ENCODE data around the gene SMIM29. TPM values are rescaled to one million over a fixed set of nuclear protein-coding genes. Genes with fewer than 3 reads are reported as not detected.

SMIM29 gene
- total and polyA plus RNA-seq, 2 experiments from 2014 or later, result 5.0 to 15.9 TPM

DNA sequence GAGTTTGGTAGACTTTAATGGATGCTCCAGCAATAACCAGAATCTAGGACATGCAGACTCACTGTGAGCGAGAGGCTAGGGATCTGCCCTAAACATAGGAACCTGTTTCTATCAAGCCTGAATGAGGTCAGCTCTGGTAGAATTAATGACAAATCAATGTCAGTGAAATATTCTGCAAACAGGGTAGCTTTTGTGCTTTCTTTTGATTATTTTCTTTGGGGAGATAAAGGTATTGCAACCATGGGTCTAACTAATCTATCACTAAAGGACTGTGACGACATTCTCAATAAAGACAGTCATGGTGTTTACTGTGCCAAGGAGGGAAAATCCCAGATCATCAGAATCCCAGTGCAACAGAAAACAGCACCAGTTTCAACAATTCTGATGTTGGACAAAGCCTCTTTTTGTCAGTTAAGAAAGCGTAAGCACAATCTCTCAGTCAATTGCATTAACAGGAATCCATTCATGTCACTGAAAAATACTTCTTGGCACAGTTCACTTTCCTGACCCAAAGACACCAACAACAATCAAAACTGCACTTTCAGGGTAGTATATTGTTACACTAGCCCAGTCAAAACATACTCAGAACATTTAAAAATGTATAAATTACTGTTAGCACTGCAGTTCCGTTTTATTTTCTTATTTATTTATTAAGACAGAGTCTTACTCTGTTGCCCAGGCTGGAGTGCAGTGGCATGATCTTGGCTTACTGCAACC, 36.8 kb upstream of the SMIM29 start:
- no peaks in the 10 kb centered on the region for H3K9me3 Mint-ChIP-seq
- H3K27me3 Mint-ChIP-seq (ENCODE audit: insufficient read depth, low read depth, poor library complexity), result no peaks in the 10 kb centered on the region
- no peaks in the 10 kb centered on the region; the same call in 1 of the 2 replicates for H4K20me1 ChIP-seq (replicated peaks; ENCODE audit: insufficient read depth)
- peaks cover 2% of the 10 kb centered on the region; the same call in 1 of the 3 replicates for H3K36me3 Mint-ChIP-seq (ENCODE audit: low read depth)
- ATAC-seq, result no peak
- peaks cover 14% of the 10 kb centered on the region; the same call in 1 of the 2 replicates for H3K36me3 ChIP-seq (ENCODE audit: insufficient read depth)
- no peak for DNase-seq (ENCODE audit: low spot score)
- no peaks in the 10 kb centered on the region for H3K9me2 ChIP-seq (ENCODE audit: insufficient read depth)
- H3K4me1 ChIP-seq (ENCODE audit: insufficient read depth), result no peaks in the 10 kb centered on the region
- no peak overlapping the region for H3K27ac ChIP-seq (ENCODE audit: low read depth)
- H3K27me3 ChIP-seq (ENCODE audit: insufficient read depth), result no peaks in the 10 kb centered on the region
- TF ChIP-seq POLR2AphosphoS5 (IDR thresholded peaks at IDR 0.05; ENCODE audit: low read depth) (no peak), CREB1 (CRISPR knock-in tag; IDR thresholded peaks at IDR 0.05; ENCODE audit: low read depth) (no peak), ZNF114 (CRISPR knock-in tag; IDR thresholded peaks at IDR 0.05) (no peak), EZH2phosphoT487 (IDR thresholded peaks at IDR 0.05; ENCODE audit: unreplicated experiment) (no peak), CTCF (conservative IDR thresholded peaks at IDR 0.05; ENCODE audit: low read depth in 2 of 2) (no peak), ZNF331 (CRISPR knock-in tag; IDR thresholded peaks at IDR 0.05; ENCODE audit: low read depth) (no peak), EZH2 (IDR thresholded peaks at IDR 0.05; ENCODE audit: low read depth, unreplicated experiment) (no peak), JUNB (IDR thresholded peaks at IDR 0.05; ENCODE audit: unreplicated experiment) (no peak), ZNF462 (CRISPR knock-in tag; IDR thresholded peaks at IDR 0.05) (no peak), NANOG (IDR thresholded peaks at IDR 0.05; ENCODE audit: borderline replicate concordance) (no peak), STAT1 (IDR thresholded peaks at IDR 0.05; ENCODE audit: unreplicated experiment) (no peak)
- TF ChIP-seq, protein P1, sequence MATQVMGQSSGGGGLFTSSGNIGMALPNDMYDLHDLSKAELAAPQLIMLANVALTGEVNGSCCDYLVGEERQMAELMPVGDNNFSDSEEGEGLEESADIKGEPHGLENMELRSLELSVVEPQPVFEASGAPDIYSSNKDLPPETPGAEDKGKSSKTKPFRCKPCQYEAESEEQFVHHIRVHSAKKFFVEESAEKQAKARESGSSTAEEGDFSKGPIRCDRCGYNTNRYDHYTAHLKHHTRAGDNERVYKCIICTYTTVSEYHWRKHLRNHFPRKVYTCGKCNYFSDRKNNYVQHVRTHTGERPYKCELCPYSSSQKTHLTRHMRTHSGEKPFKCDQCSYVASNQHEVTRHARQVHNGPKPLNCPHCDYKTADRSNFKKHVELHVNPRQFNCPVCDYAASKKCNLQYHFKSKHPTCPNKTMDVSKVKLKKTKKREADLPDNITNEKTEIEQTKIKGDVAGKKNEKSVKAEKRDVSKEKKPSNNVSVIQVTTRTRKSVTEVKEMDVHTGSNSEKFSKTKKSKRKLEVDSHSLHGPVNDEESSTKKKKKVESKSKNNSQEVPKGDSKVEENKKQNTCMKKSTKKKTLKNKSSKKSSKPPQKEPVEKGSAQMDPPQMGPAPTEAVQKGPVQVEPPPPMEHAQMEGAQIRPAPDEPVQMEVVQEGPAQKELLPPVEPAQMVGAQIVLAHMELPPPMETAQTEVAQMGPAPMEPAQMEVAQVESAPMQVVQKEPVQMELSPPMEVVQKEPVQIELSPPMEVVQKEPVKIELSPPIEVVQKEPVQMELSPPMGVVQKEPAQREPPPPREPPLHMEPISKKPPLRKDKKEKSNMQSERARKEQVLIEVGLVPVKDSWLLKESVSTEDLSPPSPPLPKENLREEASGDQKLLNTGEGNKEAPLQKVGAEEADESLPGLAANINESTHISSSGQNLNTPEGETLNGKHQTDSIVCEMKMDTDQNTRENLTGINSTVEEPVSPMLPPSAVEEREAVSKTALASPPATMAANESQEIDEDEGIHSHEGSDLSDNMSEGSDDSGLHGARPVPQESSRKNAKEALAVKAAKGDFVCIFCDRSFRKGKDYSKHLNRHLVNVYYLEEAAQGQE (IDR thresholded peaks at IDR 0.05; ENCODE audit: unreplicated experiment), result no peak
- TF ChIP-seq, protein P2, sequence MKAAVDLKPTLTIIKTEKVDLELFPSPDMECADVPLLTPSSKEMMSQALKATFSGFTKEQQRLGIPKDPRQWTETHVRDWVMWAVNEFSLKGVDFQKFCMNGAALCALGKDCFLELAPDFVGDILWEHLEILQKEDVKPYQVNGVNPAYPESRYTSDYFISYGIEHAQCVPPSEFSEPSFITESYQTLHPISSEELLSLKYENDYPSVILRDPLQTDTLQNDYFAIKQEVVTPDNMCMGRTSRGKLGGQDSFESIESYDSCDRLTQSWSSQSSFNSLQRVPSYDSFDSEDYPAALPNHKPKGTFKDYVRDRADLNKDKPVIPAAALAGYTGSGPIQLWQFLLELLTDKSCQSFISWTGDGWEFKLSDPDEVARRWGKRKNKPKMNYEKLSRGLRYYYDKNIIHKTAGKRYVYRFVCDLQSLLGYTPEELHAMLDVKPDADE (IDR thresholded peaks at IDR 0.05), result no peak
- H3K79me2 ChIP-seq (replicated peaks; ENCODE audit: insufficient read depth), result no peaks in the 10 kb centered on the region
- no peak overlapping the region for H2AFZ ChIP-seq
- no peaks in the 10 kb centered on the region for H3K4me1 Mint-ChIP-seq
- H3K4me3 ChIP-seq, result no peak overlapping the region
- H3K27ac Mint-ChIP-seq, result no peak overlapping the region
- H3K4me2 ChIP-seq, result no peak overlapping the region
- no peaks in the 10 kb centered on the region for H3F3A ChIP-seq (replicated peaks; ENCODE audit: low read depth)
- no peak overlapping the region for H3K4me3 Mint-ChIP-seq

All from GM23338 (cell line).